ENCODE data around the gene ZNF460. TPM values are rescaled to one million over a fixed set of nuclear protein-coding genes. Genes with fewer than 3 reads are reported as not detected.

ZNF460 gene
- total RNA-seq, 1 experiment from 2014 or later = 65.9 TPM

DNA sequence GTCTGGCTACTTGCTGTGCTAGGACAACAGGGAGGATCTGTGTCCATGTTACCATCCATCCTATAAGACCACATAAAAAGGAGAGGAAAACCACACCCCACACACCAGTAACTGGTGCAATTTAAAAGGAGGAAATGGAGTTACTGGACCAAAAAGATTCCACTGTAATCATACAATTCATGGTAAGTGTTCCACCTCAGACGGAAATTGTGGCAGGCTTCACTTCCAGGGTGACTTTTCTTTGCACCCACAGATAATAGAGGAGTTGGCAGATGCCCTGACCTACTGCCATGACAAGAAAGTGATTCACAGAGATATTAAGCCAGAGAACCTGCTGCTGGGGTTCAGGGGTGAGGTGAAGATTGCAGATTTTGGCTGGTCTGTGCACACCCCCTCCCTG lies 47.1 kb upstream of the ZNF460 start:
- Histone ChIP-seq H4K8ac (replicated peaks; ENCODE audit: insufficient read length, low read depth, low read length) (no peak overlapping the region), H3K9ac (ENCODE audit: extremely low read depth, insufficient read length, low read length) (no peak overlapping the region), H3K56ac (ENCODE audit: insufficient read length, low read depth, low read length) (no peak overlapping the region), H3K23me2 (ENCODE audit: insufficient read length, low read depth, low read length, poor library complexity, severe bottlenecking) (no peaks in the 10 kb centered on the region), H2BK20ac (ENCODE audit: low read depth, low read length, poor library complexity, severe bottlenecking) (no peak overlapping the region), H3K9me3 (ENCODE audit: control insufficient read depth, low read depth, low read length) (no peaks in the 10 kb centered on the region), H3K18ac (ENCODE audit: insufficient read length, low read depth, low read length) (no peak overlapping the region), H3K14ac (ENCODE audit: insufficient read depth, low read length) (no peak overlapping the region), H2BK120ac (ENCODE audit: low read depth, low read length, poor library complexity, severe bottlenecking) (no peak overlapping the region), H2AFZ (ENCODE audit: low read length) (no peak overlapping the region), H4K20me1 (ENCODE audit: control insufficient read depth, insufficient read depth, insufficient read length) (no peaks in the 10 kb centered on the region), H4K5ac (ENCODE audit: insufficient read length, low read depth, low read length) (no peak overlapping the region), H2BK12ac (ENCODE audit: insufficient read length, low read depth, low read length) (no peak overlapping the region), H3K4me1 (ENCODE audit: insufficient read depth, low read length) (no peaks in the 10 kb centered on the region), H3K79me1 (ENCODE audit: insufficient read depth, low read depth, low read length, poor library complexity, severe bottlenecking) (no peaks in the 10 kb centered on the region), H3K27ac (ENCODE audit: insufficient read length, low read depth, low read length) (no peak overlapping the region), H3K27me3 (ENCODE audit: insufficient read depth, low read length) (no peaks in the 10 kb centered on the region), H3K4me2 (ENCODE audit: insufficient read depth, insufficient read length, low read length) (no peak overlapping the region), H3T11ph (ENCODE audit: low read length) (no peak overlapping the region), H3K4ac (ENCODE audit: low read depth, low read length) (no peak overlapping the region), H2BK5ac (ENCODE audit: insufficient read length, low read length) (no peak overlapping the region), H2BK15ac (ENCODE audit: low read depth, low read length) (no peak overlapping the region), H3K79me2 (ENCODE audit: insufficient read depth, low read length) (no peaks in the 10 kb centered on the region), H4K91ac (ENCODE audit: insufficient read length, low read depth, low read length) (no peak overlapping the region), H2AK5ac (ENCODE audit: insufficient read length, low read length) (no peak overlapping the region), H3K23ac (ENCODE audit: insufficient read length, low read depth, low read length) (no peak overlapping the region)
- Mint-ChIP-seq H3K4me3 (no peak overlapping the region), H3K27me3 (ENCODE audit: low read depth) (peaks cover 13% of the 10 kb centered on the region), H3K4me1 (peaks cover 3 to 7% of the 10 kb centered on the region in 2 experiments; a peak in 2 of 4 replicates), H3K9me3 (no peaks in the 10 kb centered on the region; a peak in 1 of 5 replicates), H3K27ac (peak overlapping the region in 1 of 3 experiments; percentile 44; a peak in 1 of 7 replicates), H3K36me3 (ENCODE audit: insufficient read depth in 1 of 3, low read depth in 3 of 3) (no peaks in the 10 kb centered on the region)
- no peak for DNase-seq
- TF ChIP-seq, protein P1, sequence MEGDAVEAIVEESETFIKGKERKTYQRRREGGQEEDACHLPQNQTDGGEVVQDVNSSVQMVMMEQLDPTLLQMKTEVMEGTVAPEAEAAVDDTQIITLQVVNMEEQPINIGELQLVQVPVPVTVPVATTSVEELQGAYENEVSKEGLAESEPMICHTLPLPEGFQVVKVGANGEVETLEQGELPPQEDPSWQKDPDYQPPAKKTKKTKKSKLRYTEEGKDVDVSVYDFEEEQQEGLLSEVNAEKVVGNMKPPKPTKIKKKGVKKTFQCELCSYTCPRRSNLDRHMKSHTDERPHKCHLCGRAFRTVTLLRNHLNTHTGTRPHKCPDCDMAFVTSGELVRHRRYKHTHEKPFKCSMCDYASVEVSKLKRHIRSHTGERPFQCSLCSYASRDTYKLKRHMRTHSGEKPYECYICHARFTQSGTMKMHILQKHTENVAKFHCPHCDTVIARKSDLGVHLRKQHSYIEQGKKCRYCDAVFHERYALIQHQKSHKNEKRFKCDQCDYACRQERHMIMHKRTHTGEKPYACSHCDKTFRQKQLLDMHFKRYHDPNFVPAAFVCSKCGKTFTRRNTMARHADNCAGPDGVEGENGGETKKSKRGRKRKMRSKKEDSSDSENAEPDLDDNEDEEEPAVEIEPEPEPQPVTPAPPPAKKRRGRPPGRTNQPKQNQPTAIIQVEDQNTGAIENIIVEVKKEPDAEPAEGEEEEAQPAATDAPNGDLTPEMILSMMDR (conservative IDR thresholded peaks at IDR 0.05) = no peak
- no CpG with 5 or more reads among the region's 1 CpG for WGBS (ENCODE audit: extremely low coverage, insufficient read length, low lambda C conversion rate)
